Stimulated activated CD4-positive, alpha-beta T cell treated with anti-CD3 and anti-CD28 coated beads, TNF-alpha, amount 100 ng/mL, for 24 hours (primary cell): ENCODE measurements around the gene YWHAB.
A peak's percentile ranks its signal among the peaks of the same experiment; 100 is the strongest.
"Not testable (repeated sequence)": the region's sequence is repeated elsewhere in the genome, so short reads cannot be mapped to it uniquely, and the experiment has no call there.

ENCODE experiments used
- DNase-seq, 3 experiments: peaks; one replicate each; pipeline ENCODE4 v3.0.0-alpha.2; 2020; ENCODE audit warnings: low read depth in 3 of 3

YWHAB gene

DNA sequence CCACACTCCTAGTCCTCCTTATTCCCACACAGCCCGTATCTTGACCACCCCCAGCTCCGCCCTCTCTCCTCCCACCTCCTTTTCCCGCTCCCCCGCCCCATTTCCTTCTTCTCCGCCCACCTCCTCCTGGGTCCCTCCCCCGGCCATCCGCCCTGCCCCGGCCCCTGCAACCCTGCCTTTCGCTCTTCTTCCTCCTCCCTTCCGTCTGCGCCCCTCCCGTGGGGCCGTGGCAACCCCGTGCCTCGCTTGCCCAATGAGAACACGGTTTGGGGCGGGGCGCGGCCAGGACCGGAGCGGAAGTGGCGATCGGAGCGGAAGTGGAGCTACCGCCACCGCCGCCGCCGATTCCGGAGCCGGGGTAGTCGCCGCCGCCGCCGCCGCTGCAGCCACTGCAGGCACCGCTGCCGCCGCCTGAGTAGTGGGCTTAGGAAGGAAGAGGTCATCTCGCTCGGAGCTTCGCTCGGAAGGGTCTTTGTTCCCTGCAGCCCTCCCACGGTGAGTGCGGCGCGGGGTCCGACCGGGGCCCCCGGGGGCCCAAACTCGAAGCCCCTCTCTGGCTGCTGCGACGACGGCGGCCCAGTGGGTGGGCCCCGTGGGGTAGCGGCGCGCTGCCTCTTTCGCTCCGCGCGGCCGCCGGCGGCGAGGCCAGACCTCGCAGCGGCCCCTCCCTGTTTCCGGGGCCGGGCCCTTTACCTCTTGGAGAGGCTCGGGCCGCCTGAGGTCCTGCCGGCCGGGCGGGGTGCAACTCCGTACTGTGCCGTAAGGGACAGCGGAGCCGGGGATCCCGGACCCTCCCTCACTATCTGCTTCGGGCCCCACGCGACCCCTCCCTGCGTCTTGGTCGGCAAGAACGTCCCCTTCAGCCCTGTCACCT, at the start of gene YWHAB:
Gene YWHAB, plus strand, starts transcription at position 314 of the 874 bp plus-strand sequence. CDS start 15,829 bp downstream, outside the sequence.
- peak; percentile 96 to 99 (median 97) for DNase-seq

DNA sequence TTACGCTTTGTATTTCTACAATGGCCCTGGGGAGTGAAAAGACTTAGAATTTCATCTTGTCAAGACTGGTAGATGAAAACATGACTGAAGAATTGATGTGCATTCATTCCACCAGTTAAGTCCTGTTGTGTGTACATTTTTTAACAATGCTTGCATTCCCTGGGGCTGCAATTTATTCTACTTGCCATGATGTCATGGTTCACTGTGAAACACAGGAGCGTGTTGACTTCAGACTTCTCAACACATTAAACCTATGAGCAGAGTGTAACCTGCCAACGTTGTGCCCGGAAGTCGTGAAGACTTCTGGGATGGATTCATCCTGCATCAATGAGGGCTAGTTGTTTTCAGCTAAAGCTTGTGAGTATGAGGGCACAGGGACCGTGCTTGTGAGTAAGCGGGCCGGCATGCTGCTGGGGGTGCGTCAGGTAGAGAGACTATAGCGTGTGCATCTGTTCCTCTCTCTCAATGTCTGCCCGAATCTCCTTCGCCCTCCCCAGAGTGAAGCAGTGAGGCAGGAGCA, 48.8 kb upstream of the YWHAB start:
- no peak for DNase-seq

DNA sequence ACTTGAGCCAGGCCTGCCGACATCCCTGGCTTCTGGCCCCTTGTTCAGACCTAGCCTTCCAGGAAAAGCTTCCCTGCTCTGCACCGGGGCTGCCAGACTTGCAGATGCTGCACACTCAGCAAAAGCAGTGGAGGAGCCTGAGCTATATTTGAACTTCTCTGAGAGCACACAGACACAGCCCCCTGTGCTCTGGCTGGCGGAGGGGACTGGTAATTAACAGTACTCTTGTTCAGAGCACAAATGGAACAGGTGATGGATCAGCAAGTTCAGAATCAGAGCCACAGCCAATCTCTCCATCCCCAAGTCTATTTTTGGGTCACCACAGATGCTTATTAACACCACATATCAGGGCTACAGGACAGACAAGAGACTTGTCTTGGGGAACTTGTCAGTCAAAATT, 47.6 kb upstream of the YWHAB start:
- no peak for DNase-seq

DNA sequence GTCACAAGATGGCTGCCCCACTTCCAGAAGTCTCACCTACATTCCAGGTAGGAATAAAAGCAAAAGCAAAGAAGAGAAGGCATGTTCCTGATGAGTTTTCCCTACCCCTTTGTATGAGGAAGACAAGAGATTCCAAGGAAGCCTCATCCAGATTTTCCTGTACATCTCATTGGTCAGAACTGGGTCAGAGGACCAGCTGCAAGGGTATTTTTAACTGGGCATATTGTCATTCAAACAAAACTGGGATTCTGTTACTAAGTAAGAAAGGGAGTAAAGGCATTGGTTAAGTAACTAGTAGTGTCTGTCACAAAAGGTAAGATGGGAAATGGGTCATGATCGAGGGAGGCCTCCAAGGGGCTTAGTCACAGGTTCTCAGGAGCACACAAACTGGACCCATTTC, 47.0 kb upstream of the YWHAB start:
- DNase-seq: no peak

DNA sequence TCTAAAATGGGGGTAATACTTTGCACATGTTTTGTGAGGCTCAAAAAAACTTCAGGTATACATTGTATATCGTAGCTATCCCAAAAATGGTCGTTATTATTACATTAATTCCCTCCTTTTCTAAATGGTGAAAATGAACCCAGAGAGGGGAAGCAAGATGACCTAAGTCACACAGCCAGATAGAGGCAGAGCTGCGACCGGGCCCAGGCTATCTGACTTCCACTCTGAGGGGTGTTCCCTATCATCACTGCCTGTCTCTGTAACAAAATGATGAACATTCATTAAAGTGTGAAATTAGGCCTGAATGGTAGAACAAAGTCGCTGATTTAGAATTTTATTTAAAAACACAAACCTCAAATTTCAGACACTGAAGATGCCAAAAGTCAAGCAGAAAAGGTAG, 46.0 kb upstream of the YWHAB start:
- no peak for DNase-seq

DNA sequence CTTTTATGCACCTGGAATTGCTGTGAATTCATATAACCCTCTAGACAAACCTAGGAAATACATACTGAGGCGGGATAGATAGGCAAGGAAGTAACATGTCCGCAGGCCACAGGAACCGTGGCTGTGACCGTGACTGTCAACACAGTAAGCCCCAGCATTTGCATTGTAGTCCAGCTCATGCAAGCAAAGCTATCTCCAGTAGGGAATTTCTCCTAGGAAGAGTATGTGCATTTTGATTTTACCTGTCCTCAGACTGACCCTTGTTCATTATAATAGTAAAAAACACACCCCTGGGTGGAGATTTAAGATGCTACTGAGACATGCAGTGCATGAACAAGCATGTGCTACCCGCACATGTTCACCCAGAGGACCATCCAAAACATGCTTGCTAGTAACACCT, 44.7 kb upstream of the YWHAB start:
- no peak for DNase-seq

DNA sequence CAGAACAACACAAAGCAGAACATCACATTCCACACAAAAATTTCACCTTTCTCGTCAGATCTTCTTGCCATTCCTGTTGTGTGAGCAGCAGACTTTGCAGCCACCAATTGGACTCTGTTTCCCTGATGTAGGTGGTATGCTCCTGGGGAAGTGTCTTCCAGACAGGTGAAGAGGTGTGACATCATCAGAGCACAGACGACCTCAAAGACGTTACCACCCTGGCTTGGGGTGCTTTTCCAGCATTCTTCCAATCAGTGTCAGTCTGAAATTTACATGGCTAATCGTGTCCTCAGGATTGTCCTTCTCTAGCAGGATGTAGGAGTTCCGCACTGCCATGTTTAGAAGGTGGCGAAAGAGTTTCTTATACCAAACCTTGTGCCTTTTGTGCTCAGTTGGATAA, 43.5 kb upstream of the YWHAB start:
- DNase-seq: no peak

DNA sequence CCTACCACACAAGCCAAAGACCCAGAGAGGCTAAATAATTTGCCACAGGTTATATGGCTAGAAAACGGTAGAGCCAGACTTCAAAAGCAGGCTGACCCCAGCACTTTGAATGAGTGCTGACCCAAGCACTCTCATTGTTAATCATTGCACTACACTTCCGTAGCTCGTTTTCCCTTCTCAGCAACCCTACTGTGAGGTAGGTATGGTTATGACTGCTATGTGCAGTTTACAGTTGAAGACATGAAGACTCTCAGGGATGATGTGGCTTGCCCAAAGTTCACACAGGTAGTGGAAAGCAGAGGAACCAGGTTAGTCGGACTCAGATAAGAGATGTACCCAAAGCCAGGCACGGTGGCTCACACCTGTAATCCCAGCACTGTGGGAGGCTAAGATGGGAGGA, 41.6 kb upstream of the YWHAB start:
- DNase-seq: no peak

DNA sequence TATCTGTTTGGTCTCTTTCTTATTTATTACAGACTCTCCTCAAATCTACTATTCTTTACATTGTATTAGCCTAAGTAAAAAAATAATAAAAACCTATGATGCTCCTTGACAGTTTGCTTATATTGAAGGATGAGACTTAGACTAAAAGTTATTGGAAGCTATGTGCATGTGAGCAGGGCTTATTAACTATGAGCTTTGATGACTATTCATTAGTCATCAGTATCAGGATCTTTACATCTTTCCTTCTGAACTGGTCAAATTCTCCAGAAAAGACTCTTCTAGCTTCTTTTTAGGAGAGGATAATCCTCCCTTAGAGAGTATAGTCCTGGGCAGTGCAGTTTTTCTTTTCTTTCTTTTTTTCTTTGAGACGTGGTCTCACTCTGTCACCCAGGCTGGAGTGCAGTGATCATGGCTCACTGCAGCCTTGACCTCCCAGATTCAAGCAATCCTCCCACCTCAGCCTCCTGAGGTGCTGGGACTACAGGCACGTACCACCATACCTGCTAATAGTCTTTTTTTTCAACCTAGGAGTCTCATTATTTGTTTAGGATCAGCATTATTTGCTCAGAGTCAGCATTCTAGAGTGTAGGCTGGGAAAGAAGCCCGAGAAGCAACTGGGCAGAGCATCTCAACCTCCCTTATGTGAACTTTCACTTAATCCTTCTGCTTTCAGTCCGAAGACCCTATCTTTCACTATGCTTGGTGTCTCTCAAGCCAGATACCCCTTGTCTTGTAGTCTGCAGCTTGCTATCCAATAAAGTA, 37.1 kb upstream of the YWHAB start:
- DNase-seq: no peak

DNA sequence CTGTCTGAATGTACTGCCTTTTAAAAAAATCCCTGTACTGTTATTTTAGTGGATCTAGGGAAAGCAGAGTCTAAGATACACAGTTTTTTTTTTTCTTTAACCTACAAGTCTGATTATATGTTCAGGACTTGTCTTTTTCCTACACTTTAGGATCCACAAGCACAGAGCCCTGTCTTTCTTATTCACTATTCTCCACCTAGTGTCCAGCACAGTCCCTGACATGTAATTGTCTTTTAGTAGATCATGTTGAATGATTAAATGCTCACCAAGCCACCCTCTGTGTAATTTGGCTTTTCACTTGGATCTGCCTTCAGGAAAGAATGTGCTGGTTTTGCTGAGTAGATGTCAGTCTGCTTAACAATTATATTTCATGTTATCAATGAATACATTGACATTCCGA, 35.8 kb upstream of the YWHAB start:
- DNase-seq: no peak

DNA sequence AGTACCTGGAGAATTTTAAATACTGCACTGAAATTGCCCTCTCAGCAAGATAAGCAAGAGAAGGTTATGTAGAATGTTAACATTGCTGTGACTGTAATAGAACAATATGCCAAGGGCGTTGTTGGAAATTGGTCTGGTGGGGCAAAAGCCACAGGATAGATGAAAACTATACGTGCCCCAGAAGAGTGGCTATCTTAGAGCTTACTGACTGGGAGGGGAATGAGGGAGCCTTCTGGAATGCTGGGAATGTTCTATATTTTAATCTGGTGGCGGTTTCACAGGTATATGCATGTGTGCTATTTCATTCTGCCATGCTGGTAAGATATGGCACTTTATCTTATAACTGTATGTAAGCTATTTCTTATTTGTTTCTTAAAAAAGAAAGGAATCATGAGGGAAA, 35.2 kb upstream of the YWHAB start:
- no peak for DNase-seq

DNA sequence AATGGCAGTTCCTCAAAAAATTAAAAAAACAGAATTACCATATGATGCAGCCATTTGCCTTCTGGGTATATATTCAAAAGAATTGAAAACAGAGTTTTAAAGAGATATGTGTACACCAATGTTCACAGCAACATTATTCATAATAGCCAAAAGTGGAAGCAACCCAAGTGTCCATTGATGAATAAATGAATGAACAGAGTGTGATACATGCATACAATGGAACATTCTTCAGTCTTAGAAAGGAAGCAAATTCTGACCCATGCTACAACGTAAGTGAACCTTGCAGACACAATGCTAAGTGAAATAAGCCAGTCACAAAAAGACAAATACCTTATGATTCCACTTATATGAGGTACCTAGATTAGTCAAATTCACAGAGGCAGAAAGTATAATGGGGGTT, 34.7 kb upstream of the YWHAB start:
- no peak for DNase-seq

DNA sequence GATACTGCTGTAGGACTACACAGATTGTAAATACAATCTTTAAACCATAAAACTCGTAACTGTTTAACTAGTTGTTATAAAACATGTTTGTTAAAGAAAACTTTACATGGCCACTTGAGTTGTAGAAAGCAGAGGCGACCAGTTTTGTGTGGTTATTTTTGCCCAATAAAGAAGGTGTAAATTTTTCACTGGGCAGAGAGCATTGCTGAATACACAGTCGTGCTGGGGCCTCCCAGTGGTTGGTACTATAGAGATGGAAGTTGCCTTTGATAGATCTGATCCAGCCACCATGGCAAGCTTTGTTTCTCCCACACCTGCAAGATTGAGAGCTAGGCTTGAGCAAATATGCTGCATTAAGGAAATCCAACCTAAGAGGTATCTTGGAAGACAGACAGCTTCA, 34.0 kb upstream of the YWHAB start:
- DNase-seq: no peak

DNA sequence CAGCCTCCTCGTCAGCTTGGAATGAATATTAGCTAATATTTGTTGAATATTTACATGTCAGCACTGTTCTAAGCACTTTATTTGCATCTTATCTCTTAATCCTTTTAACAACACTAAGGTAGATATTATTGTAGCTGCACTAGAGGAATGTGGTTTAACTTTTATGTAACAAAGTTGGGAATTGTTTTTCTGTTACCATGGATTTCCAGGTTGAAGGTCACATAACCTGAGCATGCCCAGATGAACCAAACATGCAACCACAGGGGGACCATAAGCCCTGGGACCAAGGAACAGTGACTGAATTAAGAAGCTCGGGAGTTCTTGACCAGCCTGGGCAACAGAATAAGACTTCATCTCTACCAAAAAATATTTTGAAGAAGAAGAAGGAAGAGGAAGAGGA, 29.1 kb upstream of the YWHAB start:
- DNase-seq: no peak

DNA sequence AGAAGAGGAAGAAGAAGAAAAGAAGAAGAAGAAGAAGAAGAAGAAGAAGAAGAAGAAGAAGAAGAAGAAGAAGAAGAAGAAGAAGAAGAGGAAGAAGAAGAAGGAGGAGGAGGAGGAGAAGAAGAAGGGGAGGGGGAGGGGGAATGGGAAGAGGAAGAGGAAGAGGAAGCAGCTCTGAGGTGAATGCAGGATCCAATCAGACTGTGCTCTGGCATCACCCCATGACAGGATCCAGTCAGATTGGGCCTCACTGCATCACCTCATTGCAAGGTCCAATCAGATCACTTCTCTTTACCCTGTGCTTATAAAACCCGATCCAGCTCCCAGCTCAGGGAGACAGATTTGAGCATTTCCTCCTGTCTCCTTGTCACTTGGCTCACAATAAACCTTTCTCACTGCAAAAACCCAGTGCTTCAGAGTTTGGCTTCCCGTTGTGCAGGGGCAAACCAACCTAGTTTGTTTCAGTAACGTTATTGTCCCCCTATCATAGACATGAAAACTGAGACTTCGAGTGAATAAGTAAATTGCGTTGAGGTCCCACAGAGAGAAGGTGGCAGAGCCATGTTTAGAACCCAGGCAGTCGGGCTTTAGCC, 28.6 kb upstream of the YWHAB start:
- no peak for DNase-seq

DNA sequence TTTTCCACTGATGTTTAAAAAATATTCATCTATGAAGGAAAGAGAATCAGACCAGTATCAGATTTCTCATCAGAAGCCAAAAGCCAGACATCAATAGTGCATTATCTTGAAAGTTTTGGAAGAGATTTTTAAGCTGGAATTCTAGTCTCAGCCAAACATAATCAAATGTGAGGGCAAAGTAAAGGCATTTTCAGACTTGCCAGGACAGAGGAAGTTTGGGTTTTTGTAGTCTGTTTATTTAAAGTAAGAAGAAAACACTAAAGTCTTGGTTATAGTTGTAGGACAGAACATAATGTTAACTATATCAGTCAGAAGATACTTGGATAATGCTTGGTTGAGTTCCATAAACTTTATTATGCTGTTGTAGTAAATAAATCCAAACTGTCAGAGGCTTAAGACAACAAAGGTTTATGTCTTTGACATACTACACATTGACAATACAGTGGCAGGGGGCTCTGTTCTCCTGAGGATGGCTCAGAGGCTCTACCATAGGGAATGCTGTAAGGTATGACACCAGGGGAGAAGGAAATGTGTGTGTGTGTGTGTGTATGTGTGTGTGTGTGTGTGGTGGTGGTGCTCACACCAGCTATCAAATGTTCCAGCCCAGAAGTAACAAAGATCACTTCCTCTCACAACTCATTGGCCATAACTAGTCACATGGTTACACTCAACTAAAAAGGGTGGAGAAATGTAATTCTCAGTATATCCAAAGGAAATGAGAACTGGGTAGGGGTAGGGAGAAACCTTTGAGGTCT, 26.7 kb upstream of the YWHAB start:
- DNase-seq: no peak

DNA sequence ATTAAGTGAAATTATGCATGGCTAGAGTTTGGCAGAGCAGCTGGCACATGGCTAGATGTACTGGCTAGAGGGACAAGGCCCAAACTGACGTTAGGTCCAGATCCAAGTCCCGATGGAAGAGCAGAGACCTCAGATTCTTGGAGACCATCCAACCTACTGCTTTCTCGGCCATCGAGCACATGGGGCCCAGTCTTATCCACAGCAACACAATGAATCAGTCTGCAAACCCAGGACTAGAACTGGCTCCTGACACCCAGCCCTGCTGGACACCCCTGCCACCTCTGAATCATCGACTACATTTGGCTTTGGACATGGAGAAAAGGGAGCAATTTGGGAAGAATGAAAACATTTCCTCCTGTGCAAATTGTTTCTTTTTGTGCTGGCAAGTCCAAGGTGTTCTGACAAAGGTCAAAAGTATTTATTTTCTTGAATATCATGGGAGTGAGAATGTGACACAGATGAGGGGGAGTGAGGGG, 23.9 kb upstream of the YWHAB start:
- DNase-seq: no peak

DNA sequence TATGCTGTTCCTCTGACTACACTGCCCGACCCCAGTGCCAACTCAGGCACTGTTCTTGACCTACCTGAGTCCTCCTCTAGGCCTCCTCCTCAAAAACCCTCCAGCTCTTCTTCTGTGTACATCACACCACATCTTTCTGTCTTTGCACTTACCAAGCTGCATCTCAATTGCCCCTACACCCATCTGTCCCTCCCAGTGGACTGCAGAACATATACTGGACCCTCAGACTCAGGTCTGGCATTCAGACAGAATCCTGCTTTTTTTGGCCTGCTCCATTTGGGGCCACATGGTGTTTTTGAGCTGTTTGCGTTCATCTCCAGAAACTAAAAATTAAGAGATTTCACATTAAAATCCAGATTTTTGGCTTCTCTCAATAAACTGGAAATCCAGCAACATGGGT, 23.2 kb upstream of the YWHAB start:
- DNase-seq: no peak

DNA sequence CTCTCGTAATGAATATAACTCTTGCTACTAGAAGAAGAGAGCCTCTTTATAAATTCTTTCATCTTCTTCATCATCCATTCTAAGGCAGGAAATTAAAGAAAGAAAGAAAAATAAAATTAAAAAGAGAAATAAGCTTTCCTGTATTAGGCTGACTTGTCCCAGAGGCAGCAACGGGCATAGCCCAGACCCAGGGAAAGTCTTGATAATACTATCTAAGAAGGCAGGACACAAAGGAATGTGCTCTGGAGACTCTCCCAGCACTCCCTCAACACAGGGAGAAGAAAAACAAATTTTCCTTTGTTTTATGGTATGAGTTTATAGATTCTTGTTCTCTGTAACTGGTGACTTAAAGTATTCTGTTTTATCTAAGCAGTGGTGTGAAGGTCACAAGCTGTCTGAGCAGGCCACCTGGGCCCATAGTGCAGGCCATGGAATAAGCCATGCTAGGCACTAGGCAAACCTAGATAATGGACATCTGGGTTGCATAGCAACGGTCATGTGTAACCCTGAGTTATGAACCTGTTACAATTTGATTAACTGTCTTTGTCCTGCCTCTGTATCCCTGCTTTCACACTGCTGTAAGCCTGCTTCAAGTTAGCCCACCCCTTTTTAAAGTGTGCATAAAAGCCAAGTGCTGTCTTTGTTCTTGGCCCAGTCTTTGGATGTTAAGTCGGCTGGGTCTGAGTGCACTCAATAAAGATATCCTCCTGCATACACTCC, 22.0 kb upstream of the YWHAB start:
- not testable (repeated sequence) for DNase-seq

DNA sequence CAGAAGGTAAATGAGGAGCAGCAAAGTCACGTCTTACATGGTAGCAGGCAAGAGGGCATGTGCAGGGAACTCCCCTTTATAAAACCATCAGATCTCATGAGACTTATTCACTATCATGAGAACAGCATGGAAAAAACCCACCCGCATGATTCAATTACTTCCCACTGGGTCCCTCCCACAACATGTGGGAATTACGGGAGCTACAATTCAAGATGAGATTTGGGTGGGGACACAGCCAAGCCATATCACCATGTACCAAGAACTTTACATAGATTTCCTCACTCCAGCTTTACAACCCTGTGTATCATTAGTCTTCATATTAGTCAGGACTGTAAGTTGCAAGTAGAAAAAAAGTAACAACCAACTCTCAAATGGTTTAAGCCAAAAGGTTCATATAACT, 21.0 kb upstream of the YWHAB start:
- not testable (repeated sequence) for DNase-seq
